OCI-LY3 (cell line): Measurements from ENCODE around the gene KLHL33.

Experiments
- EZH2phosphoT487 ChIP-seq: fragments of 200-600 bp; shearing (Covaris generic); IDR thresholded peaks from 2 replicates; pipeline ENCODE4 v1.6.1; 2018; ENCODE audit warnings: antibody characterized with exemption, mixed run types, low read depth
- TF ChIP-seq, protein P1 (sequence below): fragments of 200-600, 300-600 bp; sonication (generic); IDR thresholded peaks from 2 replicates; pipeline ENCODE4 v1.5.1; 2014; ENCODE audit warnings: antibody characterized with exemption, low read length, low read depth

DNA sequence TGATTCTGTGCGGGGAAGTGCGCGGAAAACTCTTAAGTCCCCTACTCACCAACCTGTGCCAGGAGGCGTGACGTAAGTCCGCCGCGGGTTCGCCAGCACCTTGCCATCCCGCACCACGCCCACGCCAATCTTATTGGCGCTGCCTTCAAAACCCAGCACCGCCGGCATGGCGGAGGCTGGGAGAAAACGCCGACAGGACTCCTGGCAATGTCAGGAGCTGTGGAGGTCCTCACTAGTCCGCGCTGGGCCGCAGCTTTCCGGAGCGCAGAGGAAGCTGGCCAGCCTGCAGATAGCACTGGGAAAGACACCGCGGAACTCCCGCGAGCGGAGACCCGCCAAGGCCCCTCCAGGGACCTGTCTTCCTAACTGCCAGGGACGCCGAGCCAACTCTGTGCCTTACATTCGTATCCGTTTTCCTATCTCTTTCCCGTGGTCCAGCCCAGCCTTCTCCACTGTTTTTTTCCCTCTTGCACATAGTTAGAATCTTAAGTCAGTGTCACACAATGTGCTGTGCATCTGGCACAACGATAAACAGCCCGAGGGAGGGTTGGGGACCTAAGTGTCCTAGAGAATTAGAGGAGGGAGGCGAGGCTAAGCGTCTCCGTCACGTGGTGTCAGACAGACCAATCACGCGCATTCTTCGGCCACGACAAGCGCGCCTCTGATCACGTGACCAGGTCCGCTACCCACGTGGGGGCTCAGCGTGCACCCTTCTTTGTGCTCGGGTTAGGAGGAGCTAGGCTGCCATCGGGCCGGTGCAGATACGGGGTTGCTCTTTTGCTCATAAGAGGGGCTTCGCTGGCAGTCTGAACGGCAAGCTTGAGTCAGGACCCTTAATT lies 18.8 kb upstream of the KLHL33 start, which contains the start of the genes APEX1 and OSGEP:
- TF ChIP-seq, protein P1, sequence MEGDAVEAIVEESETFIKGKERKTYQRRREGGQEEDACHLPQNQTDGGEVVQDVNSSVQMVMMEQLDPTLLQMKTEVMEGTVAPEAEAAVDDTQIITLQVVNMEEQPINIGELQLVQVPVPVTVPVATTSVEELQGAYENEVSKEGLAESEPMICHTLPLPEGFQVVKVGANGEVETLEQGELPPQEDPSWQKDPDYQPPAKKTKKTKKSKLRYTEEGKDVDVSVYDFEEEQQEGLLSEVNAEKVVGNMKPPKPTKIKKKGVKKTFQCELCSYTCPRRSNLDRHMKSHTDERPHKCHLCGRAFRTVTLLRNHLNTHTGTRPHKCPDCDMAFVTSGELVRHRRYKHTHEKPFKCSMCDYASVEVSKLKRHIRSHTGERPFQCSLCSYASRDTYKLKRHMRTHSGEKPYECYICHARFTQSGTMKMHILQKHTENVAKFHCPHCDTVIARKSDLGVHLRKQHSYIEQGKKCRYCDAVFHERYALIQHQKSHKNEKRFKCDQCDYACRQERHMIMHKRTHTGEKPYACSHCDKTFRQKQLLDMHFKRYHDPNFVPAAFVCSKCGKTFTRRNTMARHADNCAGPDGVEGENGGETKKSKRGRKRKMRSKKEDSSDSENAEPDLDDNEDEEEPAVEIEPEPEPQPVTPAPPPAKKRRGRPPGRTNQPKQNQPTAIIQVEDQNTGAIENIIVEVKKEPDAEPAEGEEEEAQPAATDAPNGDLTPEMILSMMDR = no peak
- TF ChIP-seq EZH2phosphoT487 = no peak
